HG03354 (cell line): ENCODE results near the gene TTC9.
A peak's percentile ranks its signal among the peaks of the same experiment; 100 is the strongest.

Experiments
- ATAC-seq: cut with Tn5 transposase; IDR thresholded peaks from one replicate; pipeline ENCODE4 v1.9.1; 2021; ENCODE audit warnings: mild to moderate bottlenecking; ENCODE audit not compliant: unreplicated experiment, poor library complexity, severe bottlenecking

The TTC9 gene

DNA sequence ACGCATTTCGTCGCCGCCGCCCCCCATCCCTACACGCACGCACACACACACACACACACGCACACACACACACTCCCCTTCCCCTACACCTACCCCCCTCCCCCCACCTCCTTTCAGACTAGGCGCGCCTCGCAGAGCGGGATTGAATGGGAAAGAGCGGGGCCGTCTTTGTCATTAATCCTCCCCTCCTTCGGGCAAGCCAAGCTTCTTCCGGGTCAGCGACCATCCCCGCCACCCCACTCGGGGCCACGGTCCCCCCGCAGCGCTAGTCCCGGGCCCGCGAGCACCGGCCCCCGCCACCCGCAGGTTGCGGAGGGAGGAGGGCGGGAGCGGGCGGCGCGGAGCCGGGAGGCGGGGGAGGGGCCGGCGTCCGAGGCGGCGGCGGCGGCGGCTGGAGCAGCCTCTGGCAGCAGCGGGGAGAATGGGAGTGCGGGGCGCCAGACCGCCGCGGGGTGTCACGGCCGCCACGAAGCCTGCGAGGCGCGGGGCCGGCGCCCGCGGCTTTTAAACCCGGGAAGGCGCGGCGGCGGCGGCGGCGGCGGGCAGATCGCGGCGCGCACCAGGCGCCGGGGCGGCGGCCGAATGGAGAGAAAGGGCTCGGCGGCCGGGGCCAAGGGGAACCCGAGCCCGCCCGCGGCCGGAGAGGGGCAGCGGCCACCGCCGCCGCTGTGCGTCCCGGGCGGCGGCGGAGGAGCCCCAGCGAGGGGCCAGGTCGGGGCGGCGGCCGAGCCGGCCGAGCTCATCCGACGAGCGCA is at the start of gene TTC9:
Gene TTC9, plus strand, starts transcription at position 369 of the 755 bp plus-strand sequence. Its CDS starts 214 bp downstream, at position 583.
- peak; percentile 14 for ATAC-seq

DNA sequence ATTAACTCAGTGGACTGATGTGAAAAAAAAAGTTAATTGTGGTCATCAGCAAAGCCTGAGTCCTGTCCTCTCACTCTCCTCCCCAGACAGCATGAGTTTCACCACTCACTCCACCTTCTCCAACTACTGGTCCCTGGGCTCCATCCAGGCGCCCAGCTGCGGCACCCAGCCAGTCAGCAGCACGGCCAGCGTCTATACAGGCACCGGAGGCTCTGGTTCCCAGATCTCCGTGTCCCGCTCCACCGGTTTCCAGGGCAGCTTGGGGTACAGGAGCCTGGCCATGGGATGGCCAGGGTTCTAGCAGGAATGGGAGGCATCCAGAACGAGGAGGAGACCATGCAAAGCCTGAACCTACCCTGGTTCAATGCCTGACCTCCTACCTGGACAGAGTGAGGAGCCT is 47.3 kb upstream of the TTC9 start:
- no peak for ATAC-seq

- ATAC-seq, result no peak
Measured at GRCh38 chr14:70595443-70596185, 46.1 kb upstream of the TTC9 start.

GRCh38 chr14:70597731-70598130 is 44.0 kb upstream of the TTC9 start:
- no peak for ATAC-seq

GRCh38 chr14:70599345-70599744 is 42.4 kb upstream of the TTC9 start:
- no peak for ATAC-seq

- peak; percentile 95 for ATAC-seq
Measured at GRCh38 chr14:70600382-70601157, 41.1 kb upstream of the TTC9 start, which contains the start of gene MED6. MED6 (minus strand) TSS chr14:70600655; CDS start chr14:70600637, 18 bp downstream.

- no peak for ATAC-seq
Measured at GRCh38 chr14:70601162-70601561, 40.6 kb upstream of the TTC9 start.

DNA sequence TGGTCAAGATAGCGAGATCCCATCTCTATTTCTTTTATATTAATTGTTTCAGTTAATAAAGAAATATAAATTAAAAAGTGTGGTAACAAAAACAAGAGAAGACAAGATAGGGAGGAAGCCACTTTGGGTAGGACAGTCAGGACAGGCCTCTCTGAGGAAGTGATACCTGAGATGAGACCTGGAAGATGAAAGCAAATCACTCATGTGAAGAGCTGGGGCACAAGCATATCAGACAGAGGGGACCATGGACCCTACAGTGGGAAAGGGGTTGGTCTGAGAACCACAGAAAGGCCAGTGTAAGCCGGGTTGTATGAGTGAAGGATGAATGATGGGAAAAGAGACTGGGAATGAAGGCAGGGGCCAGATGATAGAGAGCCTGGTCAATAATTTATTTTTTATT is 39.5 kb upstream of the TTC9 start:
- peak; percentile 60 for ATAC-seq

DNA sequence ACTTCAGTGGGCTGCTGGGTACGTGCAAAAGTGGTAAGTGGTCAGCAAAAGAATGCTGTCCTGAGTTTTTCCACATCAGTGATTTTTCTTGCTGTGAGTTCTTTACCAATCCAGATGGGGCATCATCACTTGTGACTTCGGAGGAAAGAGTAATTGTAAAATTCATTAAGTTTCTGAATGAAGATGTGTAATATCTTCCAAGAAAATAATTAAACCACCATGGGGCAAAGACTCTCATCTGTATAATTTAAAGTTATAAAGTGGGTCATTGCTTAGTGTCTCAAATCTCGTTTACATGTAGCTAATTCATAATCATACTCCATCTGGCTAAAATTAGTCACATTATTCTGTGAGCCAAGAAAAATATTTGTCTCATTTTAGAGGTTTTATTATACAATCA is 30.5 kb upstream of the TTC9 start:
- no peak for ATAC-seq

DNA sequence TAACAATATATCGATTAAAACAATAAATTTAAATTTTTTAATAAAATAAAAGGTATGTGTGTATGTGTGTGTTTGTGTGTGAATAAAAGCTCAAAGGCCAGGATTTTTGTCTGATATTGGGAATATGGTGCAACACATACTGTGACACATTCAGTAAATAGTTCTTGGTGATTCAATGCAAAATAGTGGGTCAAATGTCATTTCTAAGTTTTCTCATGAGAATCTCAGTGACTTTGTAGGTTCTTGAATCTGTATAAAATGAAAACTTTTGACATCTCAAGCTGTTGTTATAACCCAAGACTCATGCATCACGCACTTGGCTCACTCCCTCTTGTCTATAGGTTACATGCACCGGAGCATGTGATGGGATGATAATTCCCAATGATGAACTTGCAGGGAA is 25.1 kb upstream of the TTC9 start:
- no peak for ATAC-seq

DNA sequence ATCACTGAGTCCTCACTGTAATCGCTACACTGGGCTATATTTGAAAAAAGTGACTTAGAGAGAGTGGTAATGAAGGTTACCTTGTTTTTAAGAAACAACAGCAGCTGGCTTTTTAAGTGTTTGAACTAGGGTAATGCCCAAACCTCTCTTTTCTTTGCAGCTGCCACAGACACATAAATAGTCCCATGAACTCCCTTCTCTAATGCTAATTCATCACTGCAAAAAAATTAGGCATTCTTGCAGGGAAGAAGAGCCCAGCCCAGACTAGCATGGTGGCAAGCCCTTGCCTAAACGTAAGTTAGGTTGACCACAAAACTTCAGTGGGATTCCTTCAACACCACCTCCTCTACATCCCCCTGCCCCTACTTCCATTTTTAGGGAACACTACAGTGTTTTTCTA is 23.4 kb upstream of the TTC9 start:
- no peak for ATAC-seq

DNA sequence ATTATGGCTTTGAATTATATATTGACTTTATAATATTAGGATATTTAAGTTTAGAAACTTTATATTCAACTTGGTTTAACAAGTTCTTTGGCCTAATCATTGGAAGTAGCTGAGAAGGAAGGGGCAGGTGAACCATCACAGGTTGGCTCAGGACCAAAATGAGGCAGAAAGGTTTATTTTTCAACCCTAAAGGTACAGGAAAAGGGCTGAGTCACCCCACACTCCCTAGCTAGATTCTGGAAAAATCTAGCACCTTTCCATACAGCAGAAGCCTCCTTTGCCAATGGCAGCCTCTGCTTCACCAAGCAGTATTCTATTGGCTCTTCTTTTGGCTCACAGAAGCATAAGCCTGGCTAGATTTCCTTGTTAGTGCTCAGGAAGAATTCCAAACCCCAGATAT is 22.0 kb upstream of the TTC9 start:
- ATAC-seq, result no peak

DNA sequence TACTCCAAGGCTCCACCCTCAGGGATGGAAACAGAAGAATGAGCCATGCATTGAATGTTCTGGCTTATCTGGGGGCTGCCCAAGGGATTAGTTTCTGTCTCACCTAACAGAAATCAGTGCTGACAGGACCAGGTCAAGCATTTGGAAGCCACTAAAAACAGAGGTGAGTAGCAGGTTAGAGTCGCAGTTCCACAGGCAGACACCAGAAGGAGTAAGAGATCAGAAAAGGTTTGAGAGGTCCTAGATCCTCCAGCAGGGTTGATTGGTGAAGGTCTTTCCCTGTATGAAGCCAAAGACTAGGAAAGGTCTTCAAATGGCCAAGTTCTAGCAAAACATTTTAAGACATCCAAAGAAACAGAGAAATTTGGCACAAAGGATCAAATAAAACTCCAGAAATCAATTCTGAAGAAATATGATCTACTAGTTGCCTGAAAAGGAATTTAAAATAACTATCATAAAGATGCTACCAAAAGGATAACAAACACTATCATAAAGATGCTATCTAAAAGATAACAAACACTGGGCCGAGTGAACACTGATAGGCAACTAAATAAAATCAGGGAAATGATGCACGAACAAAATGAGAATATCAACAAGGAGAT is 19.5 kb upstream of the TTC9 start:
- ATAC-seq, result no peak

- ATAC-seq, result no peak
Measured at GRCh38 chr14:70624972-70625371, 16.7 kb upstream of the TTC9 start.

DNA sequence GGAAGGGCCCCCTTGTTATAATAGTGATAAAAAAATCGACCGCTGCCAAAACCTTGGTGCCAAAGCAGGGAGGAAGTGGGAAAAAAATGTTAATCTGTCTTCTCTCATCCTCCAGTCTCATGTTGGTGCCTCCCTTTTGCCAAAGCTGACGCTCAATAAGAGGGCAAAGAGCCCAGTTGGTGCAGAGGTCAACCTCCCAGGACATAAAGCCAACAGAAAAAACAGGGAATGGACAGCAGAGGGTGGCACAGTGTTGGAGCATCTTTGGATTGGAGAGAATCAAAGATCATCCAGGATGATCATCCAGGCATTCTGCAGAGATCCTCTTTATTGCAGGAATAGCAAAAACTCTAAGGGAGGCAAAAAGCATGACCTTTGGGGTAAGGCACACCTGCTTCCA is 9.8 kb upstream of the TTC9 start:
- no peak for ATAC-seq

GRCh38 chr14:70635971-70636595 is 5.6 kb upstream of the TTC9 start:
- ATAC-seq, result no peak

DNA sequence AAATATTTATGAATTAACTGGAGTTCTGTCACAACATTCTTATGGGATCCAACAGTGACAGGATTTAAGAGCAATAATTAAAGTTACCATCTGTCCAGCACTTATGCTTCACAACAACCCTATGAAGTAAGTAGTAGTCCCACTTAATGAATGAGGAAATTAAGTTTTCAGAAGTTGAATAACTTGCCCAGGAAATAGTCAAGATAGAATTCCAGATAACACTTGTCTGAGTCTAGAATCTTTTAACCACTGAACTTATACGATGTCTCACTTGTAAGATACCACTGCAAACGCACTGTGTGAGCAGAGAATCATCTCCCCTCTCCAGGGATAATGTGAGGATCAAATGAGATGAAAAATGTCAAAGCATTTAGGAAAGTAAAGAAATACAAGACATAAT is 3.3 kb upstream of the TTC9 start:
- no peak for ATAC-seq

DNA sequence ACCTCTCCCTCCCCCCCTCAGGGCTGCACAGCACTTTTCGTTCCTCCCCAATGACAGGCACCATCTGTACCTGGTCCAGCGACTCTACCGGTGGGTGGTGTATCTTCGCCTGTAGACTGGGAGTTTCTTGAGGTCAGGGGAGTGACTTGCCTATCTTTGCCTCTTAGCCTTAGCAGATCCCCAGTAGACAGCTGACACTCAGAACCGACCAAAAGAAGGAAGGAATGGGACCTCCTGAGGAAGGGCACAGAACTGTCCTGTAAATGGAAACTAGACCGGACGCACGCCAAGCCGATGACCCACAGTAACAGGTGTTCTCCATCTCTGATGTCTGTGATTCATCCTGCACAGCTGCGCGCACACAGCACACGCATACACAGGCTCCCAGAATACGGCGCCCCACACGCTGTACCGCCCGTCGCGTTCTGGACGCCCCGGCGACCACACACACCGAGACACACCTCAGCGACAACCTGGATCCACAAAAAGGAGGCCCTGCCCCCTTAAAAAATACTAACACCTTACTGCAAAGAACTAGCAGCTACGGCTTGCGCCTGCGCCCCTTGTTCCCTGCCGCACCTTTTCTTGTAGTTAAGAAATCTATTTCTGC is 673 bp upstream of the TTC9 start:
- ATAC-seq, result peak; percentile 82
